HG03060 (cell line): ENCODE results near the gene TMIE.

ENCODE experiments used
- ATAC-seq: cut with Tn5 transposase; IDR thresholded peaks from one replicate; pipeline ENCODE4 v1.9.1; 2021; ENCODE audit warnings: low read depth, moderate number of reproducible peaks; ENCODE audit not compliant: unreplicated experiment

Gene TMIE

DNA sequence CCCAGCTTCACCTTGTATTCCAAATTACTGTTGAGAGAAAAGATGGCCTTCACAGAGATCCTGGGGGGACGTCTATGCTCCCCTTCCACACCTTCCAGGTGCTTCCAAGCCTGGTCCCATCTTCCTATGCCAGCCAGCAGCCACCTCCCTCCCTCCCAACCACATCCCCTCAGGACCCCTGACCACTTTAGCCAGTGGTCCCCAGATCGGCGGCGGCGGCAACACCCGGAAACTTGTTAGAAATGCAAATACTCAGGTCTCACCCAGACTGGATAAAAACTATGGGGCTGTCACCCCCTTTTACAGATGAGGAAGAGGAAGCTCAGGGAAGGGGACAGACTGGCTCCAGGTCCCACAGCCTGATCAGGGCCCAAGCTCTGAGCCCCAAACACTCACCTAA lies 54.5 kb downstream of the TMIE start:
- ATAC-seq: no peak

DNA sequence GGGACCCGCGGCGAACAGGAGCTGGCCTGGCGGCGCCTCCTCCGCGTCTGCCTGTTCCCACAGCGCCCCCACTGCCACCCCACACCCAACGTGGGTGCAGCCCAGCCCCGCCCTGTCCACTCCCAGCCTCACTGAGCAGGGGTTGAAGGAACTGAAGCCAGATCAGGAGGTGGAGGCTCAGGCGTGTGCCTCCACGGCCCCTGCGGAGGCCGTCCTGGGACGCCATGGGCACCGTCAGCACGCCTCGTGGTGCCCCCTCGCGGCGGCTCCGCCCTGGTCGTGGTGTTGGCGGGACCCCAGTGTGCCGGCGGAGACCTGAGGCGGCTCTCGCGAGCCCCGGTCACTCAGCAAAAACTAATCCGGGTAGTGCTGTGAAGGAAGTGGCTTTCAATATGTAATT lies 55.5 kb downstream of the TMIE start:
- no peak for ATAC-seq

DNA sequence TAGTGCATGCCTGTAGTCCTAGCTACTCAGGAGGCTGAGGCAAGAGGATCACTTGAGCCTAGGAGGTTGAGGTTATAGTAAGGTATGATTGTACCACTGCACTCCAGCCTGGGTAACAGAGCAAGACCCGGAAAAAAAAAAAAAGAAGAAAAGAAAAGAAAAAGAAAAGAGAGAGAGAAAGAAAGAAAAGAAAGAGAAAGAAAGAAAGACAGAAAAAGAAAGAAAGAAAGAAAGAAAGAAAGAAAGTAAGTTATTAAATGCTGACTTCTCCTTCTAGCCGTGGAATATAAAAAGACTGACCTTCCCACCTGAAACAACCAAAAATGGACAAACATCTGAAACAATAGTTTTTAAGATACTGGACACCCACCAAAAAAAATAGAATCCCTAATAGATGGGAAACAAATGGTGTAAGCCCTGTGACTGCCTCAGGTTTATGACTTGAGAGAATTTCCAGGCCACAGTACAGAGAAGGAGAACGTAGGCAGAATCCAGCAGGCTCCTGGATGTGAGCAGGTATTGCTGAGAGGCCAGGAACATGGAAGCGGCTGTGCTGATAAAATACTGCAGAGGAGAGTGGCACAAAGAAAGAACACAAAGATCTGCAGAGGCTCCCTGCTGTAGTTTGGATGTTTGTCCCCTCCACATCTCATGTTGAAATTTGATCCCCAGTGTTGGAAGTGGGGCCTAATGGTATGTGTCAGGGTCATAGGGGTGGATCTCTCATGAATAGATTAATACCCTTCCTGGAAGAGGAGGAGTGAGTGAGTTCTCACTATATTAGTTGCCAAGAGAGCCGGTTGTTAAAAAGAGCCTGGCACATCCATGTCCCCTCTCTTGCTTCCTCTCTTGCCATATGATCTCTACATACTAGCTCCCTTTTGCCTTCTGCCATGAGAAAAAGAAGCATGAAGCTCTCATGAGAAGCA lies 58.3 kb downstream of the TMIE start:
- no peak for ATAC-seq
